Hematopoietic multipotent progenitor cell treated with erythropoietin and hydrocortisone succinate and interleukin-3 and kit ligand, for 4 days (in vitro differentiated cells): ENCODE data around the gene SEMA5B.

Experiments
- DNase-seq: peaks from one replicate; pipeline ENCODE4 v3.0.0-alpha.2; 2015

Gene SEMA5B

DNA sequence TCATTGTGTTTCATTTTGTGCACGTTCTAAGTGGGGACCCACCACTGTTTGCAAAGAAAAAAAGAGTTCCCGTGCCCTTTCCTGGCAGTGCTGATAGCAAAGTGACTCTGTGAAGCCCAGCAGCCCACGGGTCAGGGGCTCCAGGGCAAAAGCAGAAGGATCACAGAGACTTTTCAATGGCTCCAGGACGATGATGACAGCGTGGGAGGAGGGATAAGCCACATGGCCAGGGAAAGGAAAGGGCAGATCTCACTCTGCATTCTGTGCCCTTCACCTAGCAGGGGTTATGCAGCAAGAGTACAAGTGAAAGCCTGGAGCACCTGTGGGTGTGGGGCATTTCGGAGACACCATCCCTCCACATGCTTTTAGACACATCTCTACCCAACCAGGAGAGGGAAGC is 35.4 kb downstream of the SEMA5B start:
- no peak for DNase-seq

DNA sequence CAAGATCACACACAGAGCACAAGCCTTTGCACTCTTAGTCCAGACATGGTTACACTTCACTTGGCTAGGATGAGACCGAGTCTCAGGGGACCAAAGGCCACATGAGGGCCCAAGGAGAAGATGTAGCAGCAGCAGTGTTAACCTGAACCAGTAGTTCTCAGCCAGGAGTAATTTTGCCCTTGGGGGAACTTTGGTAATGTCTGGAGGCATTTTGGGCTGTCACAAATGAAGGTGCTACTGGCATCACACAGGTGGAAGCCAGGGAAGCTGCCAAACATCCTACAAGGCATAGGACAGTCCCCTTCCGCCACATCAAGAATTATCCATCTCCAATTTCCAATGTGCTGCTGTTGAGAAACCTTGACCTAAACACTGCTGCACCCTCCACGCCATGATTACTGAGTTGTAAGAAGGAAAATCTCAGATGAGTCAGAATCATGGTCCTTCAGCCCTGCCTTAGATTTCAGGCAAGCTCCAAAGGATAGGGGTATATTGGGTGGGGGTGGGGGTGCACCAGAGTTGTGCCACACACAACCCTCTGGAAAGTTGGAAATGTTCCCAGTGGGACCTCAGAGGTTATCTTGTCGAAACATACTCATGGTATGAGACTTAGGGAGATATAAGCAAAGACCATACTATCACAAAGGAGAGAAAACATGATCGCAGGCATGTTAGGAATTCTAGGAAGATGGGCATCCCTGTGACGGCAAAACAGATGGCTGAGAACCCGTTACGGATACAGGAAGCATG is 36.2 kb downstream of the SEMA5B start:
- DNase-seq, result peak; percentile 19

DNA sequence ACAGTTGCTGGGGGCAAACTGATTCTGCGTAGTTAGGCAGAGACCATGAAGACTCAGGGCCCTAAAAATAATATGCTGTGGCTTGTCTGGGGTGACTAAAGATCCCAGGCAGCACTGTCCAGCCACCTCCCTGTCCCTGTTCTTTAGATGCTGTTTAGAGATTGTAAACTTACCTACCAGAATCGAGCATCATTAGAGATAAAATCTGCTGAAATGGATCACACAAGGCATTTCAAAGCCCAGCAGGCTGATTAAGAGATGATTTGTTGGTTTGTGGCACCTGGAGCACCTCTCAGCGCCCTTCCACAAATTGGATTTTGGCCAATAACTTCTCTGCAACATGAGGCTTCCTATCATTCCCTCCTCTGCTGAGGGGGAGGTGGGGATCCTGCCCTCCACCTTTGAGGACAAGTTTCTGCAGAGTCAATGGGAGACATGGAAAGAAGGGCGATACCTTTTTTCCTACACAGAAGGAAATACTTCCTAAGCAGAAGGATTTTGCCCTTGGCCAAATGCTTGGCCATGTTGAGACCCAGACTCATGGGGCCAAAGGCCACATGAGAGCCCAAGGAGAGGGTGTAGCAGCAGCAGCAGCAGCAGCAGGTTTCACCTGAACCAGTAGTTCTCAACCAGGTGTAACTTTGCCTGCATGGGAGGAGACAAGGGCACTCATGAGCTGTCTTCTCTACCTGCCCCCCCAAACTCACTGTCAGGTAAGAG is 37.5 kb downstream of the SEMA5B start:
- DNase-seq, result no peak

- no peak for DNase-seq
Measured at GRCh38 chr3:122988508-122988907, 39.1 kb downstream of the SEMA5B start.

DNA sequence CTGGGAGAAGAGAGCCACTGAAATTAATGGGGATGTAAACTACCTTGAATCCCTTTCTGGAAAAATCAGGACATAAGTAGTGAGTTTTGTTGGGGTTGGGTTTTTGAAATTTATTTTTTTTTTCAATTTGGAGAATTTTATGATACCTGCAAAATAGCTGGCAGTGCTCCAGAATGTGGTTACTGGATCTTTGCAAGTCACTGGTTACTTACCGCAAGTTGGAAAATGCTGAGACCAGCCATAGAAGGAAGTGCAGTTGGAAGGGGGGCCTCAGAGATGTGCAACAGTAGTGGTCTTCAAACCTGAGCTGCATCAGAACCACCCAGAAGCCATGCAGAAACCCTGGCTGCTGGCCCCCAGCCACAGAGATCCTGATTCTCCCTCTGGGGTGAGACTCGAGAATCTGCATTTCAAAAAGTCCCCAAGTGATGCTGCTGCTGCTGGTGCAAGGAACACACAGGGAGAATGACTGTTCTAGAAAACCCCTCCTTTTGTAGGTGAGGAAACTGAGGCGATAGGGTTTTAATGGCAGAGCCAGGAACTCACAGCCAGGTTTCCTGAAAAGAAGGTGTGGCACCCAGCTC is 39.7 kb downstream of the SEMA5B start:
- DNase-seq, result peak; percentile 65

GRCh38 chr3:122987231-122987630 is 40.3 kb downstream of the SEMA5B start:
- no peak for DNase-seq

DNA sequence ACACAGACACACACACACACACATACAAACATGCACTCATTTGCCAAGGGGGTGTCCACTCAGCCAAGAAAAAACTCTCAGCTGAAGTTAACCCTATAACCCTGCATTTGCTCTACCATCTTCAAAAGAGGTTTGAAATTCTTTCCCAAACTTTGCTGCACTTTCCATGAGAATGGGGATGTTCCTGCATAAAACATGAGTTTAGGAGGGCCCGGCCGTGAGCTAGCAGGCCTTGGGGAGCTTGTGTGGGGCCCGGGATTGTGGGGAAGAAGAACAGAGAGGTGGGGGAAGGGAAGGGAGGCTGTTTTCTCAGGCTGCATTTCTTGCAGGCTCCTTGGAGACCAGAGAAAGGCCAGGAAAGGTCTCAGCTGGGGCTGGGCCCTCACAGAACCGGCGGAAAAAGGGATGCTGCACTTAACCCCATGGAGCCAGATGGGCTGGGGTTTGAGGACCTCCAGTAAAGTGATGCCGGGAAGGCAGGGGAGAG is 40.8 kb downstream of the SEMA5B start:
- DNase-seq, result no peak

DNA sequence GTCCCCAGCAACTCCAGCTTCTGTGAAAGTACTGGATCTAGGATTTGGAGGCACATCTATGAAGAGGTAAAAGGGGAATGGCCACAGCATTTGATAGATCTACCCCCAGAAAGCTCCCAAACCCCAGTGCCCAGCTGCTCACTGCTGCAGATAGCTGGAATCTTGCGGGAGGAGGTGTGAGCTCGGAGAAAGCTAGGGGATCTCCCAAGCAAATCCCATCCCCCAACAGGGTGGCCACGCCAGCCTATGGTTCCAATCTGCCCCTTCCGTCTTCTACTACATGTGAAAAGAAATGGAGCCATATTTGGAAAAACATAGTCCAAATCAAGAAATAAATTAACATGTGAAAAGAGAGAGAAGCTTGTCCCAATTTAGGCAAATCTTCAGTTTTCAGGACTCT is 42.0 kb downstream of the SEMA5B start:
- DNase-seq, result no peak

- DNase-seq, result no peak
Measured at GRCh38 chr3:122984650-122985049, 42.9 kb downstream of the SEMA5B start.

- no peak for DNase-seq
Measured at GRCh38 chr3:122984007-122984406, 43.6 kb downstream of the SEMA5B start.

DNA sequence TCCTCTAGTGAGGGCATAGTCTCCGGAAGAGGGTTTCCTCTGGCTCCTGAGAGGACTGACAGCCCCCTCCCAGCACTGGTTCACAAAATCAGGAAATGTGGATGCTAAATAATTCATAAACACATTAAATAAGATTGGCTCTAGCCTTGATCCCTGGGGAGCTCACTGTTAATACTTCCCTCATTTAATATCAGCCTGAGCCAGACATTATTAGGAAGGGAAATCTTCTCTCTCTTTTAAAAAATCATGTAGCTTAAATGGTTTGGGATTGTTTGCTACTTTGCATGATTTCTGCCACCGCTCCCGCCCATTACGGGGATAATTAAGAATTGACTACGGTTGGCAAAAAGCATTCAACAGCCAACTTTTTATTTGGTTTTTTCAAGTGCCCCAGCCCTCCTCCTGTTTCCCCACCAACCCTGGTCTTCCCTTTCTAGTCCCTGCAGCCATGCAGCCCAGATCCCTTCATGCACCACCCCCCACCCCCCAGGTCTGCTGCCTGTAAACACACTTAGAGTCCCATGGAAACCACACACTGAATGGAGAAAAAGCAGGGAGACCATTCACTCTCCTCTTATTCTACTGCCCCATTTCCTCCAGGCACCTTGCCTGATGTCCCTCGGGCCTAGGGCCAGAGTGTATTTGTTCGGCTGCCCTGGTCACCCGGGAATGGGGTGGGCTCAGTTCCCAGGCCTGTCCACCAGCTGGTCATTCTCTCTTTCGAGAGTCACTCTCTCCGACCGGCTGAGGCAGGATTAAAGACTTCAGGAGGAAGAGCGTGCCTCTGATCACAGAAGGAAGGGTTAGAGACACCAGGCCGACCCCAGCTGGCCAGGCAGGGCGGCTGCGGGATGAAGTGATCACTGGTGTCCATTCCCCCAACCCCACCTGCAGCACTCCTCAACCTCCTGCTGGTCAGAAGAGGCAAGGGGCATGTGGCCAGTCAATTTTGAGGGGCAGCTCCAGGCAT is 45.1 kb downstream of the SEMA5B start:
- no peak for DNase-seq

DNA sequence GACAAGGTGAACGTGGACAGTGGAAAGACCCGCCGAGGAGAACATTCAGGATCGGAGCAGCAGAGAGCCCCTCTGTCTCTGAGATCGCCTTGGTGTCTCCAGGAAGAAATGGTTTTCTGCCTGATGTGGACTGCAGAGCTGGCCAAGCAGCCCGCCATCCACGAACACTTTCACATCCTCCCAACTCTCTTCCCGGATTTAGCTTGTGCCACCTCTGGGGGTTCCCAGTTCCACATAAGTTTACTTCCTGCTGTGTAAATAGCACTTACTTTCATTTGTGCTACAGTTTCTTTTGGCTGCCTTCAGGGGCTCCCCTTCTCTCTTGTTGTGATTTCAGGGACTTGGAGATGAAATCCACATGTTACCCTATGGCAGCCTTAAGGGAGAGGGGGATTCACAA is 48.4 kb downstream of the SEMA5B start:
- DNase-seq, result no peak

DNA sequence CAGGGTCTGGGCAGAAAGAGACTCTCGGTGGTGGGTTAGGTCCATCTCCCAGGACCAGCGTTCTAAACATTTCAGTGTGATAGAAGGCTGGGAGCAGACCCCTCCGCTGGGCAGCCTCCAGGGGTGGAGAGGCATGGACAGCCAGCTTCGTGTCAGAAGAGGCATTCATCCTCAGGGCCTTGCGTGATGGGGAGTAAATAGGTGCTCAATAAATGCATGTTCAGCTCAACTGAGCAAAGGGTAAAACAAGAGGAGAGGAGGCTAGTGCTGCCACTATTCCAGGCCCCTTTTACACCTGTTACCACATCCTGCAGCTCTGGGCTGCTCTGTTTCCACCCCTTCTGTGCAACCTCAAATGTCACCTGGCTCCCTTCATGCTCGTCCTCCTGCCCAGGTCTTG is 49.0 kb downstream of the SEMA5B start:
- no peak for DNase-seq

DNA sequence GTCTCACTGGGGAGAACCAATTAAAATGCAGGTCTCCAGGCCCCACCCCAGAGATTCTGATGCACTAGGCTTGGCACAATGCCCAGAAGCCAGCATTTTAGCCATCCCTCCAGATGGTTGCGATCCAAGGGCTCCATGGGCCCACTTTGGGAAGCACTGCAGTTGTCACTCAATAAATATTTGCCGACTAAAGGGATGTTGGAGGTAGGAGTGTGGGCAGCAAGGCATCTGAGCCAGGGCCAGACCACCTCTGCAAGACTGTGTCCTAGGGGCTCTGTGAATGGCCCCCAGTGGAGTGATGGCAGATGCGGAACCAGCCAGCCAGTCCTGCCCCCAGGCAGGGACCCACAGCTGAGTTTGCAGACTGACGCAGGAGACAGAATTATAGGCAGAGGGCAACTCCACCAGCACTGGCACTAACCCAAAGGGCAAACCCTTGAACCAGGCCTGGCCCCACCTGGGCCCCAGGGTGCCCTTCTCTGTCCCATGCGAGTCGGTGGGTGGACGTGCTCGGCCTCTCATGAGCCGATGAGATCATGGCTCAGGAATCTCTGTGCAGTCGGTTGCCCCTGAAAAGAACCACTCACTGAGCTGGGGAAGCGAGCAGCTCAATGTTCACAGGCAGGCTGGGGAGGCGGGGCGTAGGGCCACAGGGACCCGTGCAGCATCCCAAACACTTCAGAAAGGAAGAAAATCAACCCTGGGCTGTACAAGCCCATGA is 49.7 kb downstream of the SEMA5B start:
- DNase-seq, result no peak

DNA sequence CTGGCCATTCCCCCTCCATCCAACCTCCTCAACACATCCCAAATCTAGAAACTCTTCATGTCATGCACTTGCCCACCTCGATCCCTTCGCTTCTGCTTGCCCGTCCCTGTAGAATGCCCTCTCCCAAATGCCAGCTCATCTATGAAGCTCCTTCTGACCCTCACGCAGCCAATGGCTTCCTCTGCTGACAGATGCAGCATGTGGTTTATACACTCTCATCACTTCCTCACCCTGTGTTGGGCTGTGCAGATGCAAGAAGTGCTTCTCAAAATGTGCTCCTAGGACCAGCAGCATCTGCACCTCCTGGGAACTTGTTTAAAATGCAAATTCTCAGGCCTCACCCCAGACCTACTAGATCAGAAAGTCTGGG is 51.7 kb downstream of the SEMA5B start:
- DNase-seq, result peak; percentile 59

GRCh38 chr3:122975163-122975923 is 52.2 kb downstream of the SEMA5B start:
- DNase-seq, result peak; percentile 86

GRCh38 chr3:122974764-122975162 is 52.8 kb downstream of the SEMA5B start:
- peak; percentile 54 for DNase-seq

GRCh38 chr3:122973893-122974615 is 53.5 kb downstream of the SEMA5B start:
- no peak for DNase-seq

- DNase-seq, result no peak
Measured at GRCh38 chr3:122972141-122972540, 55.4 kb downstream of the SEMA5B start.

- DNase-seq, result no peak
Measured at GRCh38 chr3:122969585-122970469, 57.7 kb downstream of the SEMA5B start.
